Measurements from ENCODE around the gene WDR47. TPM values are rescaled to one million over a fixed set of nuclear protein-coding genes. Genes with fewer than 3 reads are reported as not detected.
A peak's percentile ranks its signal among the peaks of the same experiment; 100 is the strongest.

WDR47 gene
- total RNA-seq (2014; rRNA removed; shearing (Covaris generic)) = 6.2 and 7.9 TPM in 2 replicates
- polyA plus RNA-seq (2015; cell fraction: cytosol; rRNA removed) = 4.2 and 5.9 TPM in 2 replicates
- polyA plus RNA-seq (2015; cell fraction: nucleus; rRNA removed) = 7.3 and 10.0 TPM in 2 replicates

- in situ Hi-C loops (cut with HindIII; ENCODE audit: low pct_unique_long_range_greater_than_20kb, low sequenced_read_pairs) = no loop called here
- peak; percentile 93 for DNase-seq (ENCODE audit: low read depth, low spot score)
Measured at GRCh38 chr1:109041621-109042468, at the start of gene WDR47. Gene WDR47, minus strand, starts transcription at chr1:109042102. Its CDS starts 18,590 bp downstream, at chr1:109023512.

- in situ Hi-C loops (cut with HindIII; ENCODE audit: low pct_unique_long_range_greater_than_20kb, low sequenced_read_pairs) = no loop called here
- DNase-seq (ENCODE audit: low read depth, low spot score) = peak; percentile 58
Measured at GRCh38 chr1:109091078-109091838, 49.4 kb upstream of the WDR47 start.

GRCh38 chr1:109090196-109091077 lies 48.5 kb upstream of the WDR47 start, which contains the start of gene TMEM167B:
Gene TMEM167B, plus strand, starts transcription at chr1:109090764. Its CDS starts 109 bp downstream, at chr1:109090873.
- peak; percentile 93 for DNase-seq (ENCODE audit: low read depth, low spot score)
- in situ Hi-C loops (cut with HindIII; ENCODE audit: low pct_unique_long_range_greater_than_20kb, low sequenced_read_pairs) = no loop called here

- in situ Hi-C loops (cut with HindIII; ENCODE audit: low pct_unique_long_range_greater_than_20kb, low sequenced_read_pairs) = no loop called here
- DNase-seq (ENCODE audit: low read depth, low spot score) = peak; percentile 69
Measured at GRCh38 chr1:109089242-109090015, 47.5 kb upstream of the WDR47 start.

GRCh38 chr1:109084563-109085517 lies 42.9 kb upstream of the WDR47 start:
- no peak for DNase-seq (ENCODE audit: low read depth, low spot score)
- in situ Hi-C loops (cut with HindIII; ENCODE audit: low pct_unique_long_range_greater_than_20kb, low sequenced_read_pairs) = no loop called here

- DNase-seq (ENCODE audit: low read depth, low spot score) = peak; percentile 98
- in situ Hi-C loops (cut with HindIII; ENCODE audit: low pct_unique_long_range_greater_than_20kb, low sequenced_read_pairs) = no loop called here
Measured at GRCh38 chr1:109083923-109084322, 42.0 kb upstream of the WDR47 start.

- no peak for DNase-seq (ENCODE audit: low read depth, low spot score)
- in situ Hi-C loops (cut with HindIII; ENCODE audit: low pct_unique_long_range_greater_than_20kb, low sequenced_read_pairs) = no loop called here
Measured at GRCh38 chr1:109083501-109083900, 41.6 kb upstream of the WDR47 start.

GRCh38 chr1:109080441-109081082 lies 38.7 kb upstream of the WDR47 start:
- DNase-seq (ENCODE audit: low read depth, low spot score) = no peak
- in situ Hi-C loops (cut with HindIII; ENCODE audit: low pct_unique_long_range_greater_than_20kb, low sequenced_read_pairs) = no loop called here

GRCh38 chr1:109079240-109079622 lies 37.3 kb upstream of the WDR47 start:
- in situ Hi-C loops (cut with HindIII; ENCODE audit: low pct_unique_long_range_greater_than_20kb, low sequenced_read_pairs) = no loop called here
- DNase-seq (ENCODE audit: low read depth, low spot score) = no peak

- DNase-seq (ENCODE audit: low read depth, low spot score) = no peak
- in situ Hi-C loops (cut with HindIII; ENCODE audit: low pct_unique_long_range_greater_than_20kb, low sequenced_read_pairs) = no loop called here
Measured at GRCh38 chr1:109078317-109078716, 36.4 kb upstream of the WDR47 start.

GRCh38 chr1:109075531-109076490 lies 33.9 kb upstream of the WDR47 start, which contains the start of gene TAF13:
Gene TAF13, minus strand, starts transcription at chr1:109076003. Its CDS starts 56 bp downstream, at chr1:109075947.
- in situ Hi-C loops (cut with HindIII; ENCODE audit: low pct_unique_long_range_greater_than_20kb, low sequenced_read_pairs) = no loop called here
- DNase-seq (ENCODE audit: low read depth, low spot score) = peak; percentile 94

- in situ Hi-C loops (cut with HindIII; ENCODE audit: low pct_unique_long_range_greater_than_20kb, low sequenced_read_pairs) = no loop called here
- no peak for DNase-seq (ENCODE audit: low read depth, low spot score)
Measured at GRCh38 chr1:109069294-109069693, 27.4 kb upstream of the WDR47 start.

- no peak for DNase-seq (ENCODE audit: low read depth, low spot score)
- in situ Hi-C loops (cut with HindIII; ENCODE audit: low pct_unique_long_range_greater_than_20kb, low sequenced_read_pairs) = no loop called here
Measured at GRCh38 chr1:109067883-109068282, 26.0 kb upstream of the WDR47 start.

- in situ Hi-C loops (cut with HindIII; ENCODE audit: low pct_unique_long_range_greater_than_20kb, low sequenced_read_pairs) = no loop called here
- DNase-seq (ENCODE audit: low read depth, low spot score) = no peak
Measured at GRCh38 chr1:109065137-109065536, 23.2 kb upstream of the WDR47 start.

All from SK-MEL-5 (cell line).